H1 (cell line): ENCODE measurements around the gene ABHD2.

Experiments
- KDM1A ChIP-seq: fragments of 200-600, 300-600 bp; sonication (generic); IDR thresholded peaks from 2 replicates; pipeline ENCODE4 v1.7.1; 2016; ENCODE audit warnings: mild to moderate bottlenecking, low read length, borderline replicate concordance
- NRF1 ChIP-seq: IDR thresholded peaks from 2 replicates; pipeline ENCODE4 v1.6.1; 2011; ENCODE audit warnings: mild to moderate bottlenecking, low read depth, low read length, improper control_type of control experiment
- RAD21 ChIP-seq, 2 experiments: IDR thresholded peaks in 1 of 2; conservative IDR thresholded peaks in 1 of 2; 2 replicates each; pipeline ENCODE4 v1.6.1; 2011; ENCODE audit warnings: low read depth in 2 of 2, low read length in 2 of 2, improper control_type of control experiment in 1 of 2, inconsistent platforms in 1 of 2, mild to moderate bottlenecking in 1 of 2, moderate library complexity in 1 of 2
- TEAD4 ChIP-seq: IDR thresholded peaks from 2 replicates; pipeline ENCODE4 v1.6.1; 2012; ENCODE audit warnings: low read depth, low read length, inconsistent platforms, mixed read lengths
- TF ChIP-seq, protein P1 (sequence below), 3 experiments: IDR thresholded peaks; 1 replicate in 2 of 3; 2 replicates in 1 of 3; pipeline versions ENCODE4 v1.5.1 to v1.6.1; 2011; ENCODE audit warnings: low read length in 3 of 3, mild to moderate bottlenecking in 3 of 3, inconsistent platforms in 2 of 3, low read depth in 1 of 3, moderate library complexity in 1 of 3; ENCODE audit not compliant: insufficient read depth in 1 of 3; ENCODE audit errors: control extremely low read depth in 1 of 3
- TF ChIP-seq, protein P2 (sequence below): IDR thresholded peaks from 2 replicates; pipeline ENCODE4 v1.6.1; 2012; ENCODE audit warnings: inconsistent platforms

DNA sequence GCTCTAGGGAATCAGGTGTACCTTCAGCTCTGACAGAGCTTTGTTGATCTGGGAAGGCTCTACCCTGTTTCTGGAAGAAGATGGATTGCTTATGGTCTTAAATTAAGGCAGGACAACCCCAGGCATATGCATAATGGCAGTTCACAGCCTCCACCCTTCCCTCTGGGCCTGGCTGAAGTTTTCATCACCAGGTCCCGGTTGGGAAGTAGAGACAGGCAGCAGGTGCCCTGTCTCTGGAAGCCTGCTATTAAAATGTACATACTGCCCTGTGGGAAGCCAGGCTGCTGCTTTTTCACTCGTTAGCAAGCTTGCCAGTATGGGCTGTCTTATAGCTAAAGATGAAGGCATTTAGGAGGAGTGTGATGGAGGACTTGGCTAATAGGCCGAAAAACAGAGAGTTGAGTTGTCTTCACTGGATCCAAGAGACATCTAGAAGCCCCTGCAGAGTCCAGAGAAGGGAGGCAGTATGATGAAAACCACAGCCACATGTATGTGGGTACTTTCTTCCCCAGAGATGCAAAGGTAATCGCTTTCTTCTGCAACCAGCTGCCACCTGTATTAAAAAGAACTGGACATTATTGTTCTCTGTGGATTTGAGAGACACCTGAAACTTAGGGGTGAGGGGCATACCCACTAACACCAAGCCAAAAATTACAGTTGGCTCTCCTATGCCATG, 34.4 kb downstream of the ABHD2 start:
- TF ChIP-seq, protein P1, sequence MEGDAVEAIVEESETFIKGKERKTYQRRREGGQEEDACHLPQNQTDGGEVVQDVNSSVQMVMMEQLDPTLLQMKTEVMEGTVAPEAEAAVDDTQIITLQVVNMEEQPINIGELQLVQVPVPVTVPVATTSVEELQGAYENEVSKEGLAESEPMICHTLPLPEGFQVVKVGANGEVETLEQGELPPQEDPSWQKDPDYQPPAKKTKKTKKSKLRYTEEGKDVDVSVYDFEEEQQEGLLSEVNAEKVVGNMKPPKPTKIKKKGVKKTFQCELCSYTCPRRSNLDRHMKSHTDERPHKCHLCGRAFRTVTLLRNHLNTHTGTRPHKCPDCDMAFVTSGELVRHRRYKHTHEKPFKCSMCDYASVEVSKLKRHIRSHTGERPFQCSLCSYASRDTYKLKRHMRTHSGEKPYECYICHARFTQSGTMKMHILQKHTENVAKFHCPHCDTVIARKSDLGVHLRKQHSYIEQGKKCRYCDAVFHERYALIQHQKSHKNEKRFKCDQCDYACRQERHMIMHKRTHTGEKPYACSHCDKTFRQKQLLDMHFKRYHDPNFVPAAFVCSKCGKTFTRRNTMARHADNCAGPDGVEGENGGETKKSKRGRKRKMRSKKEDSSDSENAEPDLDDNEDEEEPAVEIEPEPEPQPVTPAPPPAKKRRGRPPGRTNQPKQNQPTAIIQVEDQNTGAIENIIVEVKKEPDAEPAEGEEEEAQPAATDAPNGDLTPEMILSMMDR (IDR thresholded peaks at IDR 0.05; ENCODE audit: control extremely low read depth in 1 of 3, insufficient read depth in 1 of 3, low read depth in 1 of 3, low read length in 3 of 3): no peak
- TF ChIP-seq, protein P2, sequence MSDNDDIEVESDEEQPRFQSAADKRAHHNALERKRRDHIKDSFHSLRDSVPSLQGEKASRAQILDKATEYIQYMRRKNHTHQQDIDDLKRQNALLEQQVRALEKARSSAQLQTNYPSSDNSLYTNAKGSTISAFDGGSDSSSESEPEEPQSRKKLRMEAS: no peak
- TF ChIP-seq RAD21 (IDR thresholded peaks at IDR 0.05 in 1 of 2, conservative IDR thresholded peaks at IDR 0.05 in 1 of 2; ENCODE audit: low read depth in 2 of 2, low read length in 2 of 2) (no peak), NRF1 (no peak), TEAD4 (no peak), KDM1A (no peak)
